ENCODE measurements around the gene TSPAN5.
"Not testable (repeated sequence)": the region's sequence is repeated elsewhere in the genome, so short reads cannot be mapped to it uniquely, and the experiment has no call there.

- TF ChIP-seq ZNF677 (tag by site-specific recombination; IDR thresholded peaks at IDR 0.05); CTCF (tag by site-specific recombination; IDR thresholded peaks at IDR 0.05); PRDM4 (tag by site-specific recombination; IDR thresholded peaks at IDR 0.05); ZNF174 (tag by site-specific recombination; IDR thresholded peaks at IDR 0.05); ZBTB26 (tag by site-specific recombination; optimal IDR thresholded peaks at IDR 0.05); ZNF561 (tag by site-specific recombination; IDR thresholded peaks at IDR 0.05; ENCODE audit: borderline replicate concordance); ZNF2 (tag by site-specific recombination; IDR thresholded peaks at IDR 0.05); BCL11B (tag by site-specific recombination; IDR thresholded peaks at IDR 0.05; ENCODE audit: low read depth); ZNF311 (tag by site-specific recombination; IDR thresholded peaks at IDR 0.05; ENCODE audit: borderline replicate concordance); ZBTB10 (tag by site-specific recombination; IDR thresholded peaks at IDR 0.05); ZBTB17 (tag by site-specific recombination; IDR thresholded peaks at IDR 0.05); TCF7L2 (IDR thresholded peaks at IDR 0.05; ENCODE audit: borderline replicate concordance, low read depth, low read length): not testable (repeated sequence)
Observed at GRCh38 chr4:98479590-98479989, 178.8 kb downstream of the TSPAN5 start.

Measured in HEK293 (cell line).